ENCODE results near the gene GAB2. TPM values are rescaled to one million over a fixed set of nuclear protein-coding genes. Genes with fewer than 3 reads are reported as not detected.

Gene GAB2
- polyA plus RNA-seq, 1 experiment, result 8.7 TPM

DNA sequence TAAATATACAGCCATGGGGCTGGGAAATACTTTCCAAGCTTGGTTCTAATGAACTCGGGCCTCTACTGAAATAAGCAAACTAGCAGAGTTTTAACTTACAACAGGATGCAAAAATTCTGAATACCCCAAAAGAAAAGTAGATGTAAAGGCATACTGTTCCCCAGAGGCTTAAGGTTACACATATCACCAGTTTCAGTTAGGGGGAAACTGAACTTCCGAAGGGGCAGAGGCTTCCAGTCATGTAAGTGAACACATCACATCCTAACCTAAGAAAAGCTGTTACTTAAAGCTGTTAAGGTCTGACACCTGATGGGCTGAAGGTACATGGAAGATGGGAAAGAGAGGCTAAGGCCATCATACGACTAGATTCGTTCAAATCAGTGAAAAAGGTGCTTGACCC is 2.3 kb downstream of the GAB2 start:
- TF ChIP-seq, protein P1, sequence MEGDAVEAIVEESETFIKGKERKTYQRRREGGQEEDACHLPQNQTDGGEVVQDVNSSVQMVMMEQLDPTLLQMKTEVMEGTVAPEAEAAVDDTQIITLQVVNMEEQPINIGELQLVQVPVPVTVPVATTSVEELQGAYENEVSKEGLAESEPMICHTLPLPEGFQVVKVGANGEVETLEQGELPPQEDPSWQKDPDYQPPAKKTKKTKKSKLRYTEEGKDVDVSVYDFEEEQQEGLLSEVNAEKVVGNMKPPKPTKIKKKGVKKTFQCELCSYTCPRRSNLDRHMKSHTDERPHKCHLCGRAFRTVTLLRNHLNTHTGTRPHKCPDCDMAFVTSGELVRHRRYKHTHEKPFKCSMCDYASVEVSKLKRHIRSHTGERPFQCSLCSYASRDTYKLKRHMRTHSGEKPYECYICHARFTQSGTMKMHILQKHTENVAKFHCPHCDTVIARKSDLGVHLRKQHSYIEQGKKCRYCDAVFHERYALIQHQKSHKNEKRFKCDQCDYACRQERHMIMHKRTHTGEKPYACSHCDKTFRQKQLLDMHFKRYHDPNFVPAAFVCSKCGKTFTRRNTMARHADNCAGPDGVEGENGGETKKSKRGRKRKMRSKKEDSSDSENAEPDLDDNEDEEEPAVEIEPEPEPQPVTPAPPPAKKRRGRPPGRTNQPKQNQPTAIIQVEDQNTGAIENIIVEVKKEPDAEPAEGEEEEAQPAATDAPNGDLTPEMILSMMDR (IDR thresholded peaks at IDR 0.05; ENCODE audit: low read depth, low read length), result no peak
- Histone ChIP-seq H3K27me3 (ENCODE audit: control insufficient read depth, insufficient read depth, low read length) (no peaks in the 10 kb centered on the region), H3K4me3 (ENCODE audit: low read depth, low read length) (no peak overlapping the region), H3K27ac (ENCODE audit: low read depth, low read length) (no peak overlapping the region), H3K9me3 (ENCODE audit: control insufficient read depth, insufficient read depth, low read length) (peaks cover 5% of the 10 kb centered on the region)
- no peak for DNase-seq (ENCODE audit: low read depth, low spot score)
- ChIA-PET CTCF (interaction anchor here (0.8 to 2.9 kb wide), 9 partner anchors 8 to 265 kb away, joined by 3 to 36 read pairs (median 5); no protein-coding TSS in a partner anchor), POLR2A (interaction anchor here (0.6 to 0.7 kb wide), 2 partner anchors 30 to 65 kb away, joined by 3 read pairs; no protein-coding TSS in a partner anchor)

DNA sequence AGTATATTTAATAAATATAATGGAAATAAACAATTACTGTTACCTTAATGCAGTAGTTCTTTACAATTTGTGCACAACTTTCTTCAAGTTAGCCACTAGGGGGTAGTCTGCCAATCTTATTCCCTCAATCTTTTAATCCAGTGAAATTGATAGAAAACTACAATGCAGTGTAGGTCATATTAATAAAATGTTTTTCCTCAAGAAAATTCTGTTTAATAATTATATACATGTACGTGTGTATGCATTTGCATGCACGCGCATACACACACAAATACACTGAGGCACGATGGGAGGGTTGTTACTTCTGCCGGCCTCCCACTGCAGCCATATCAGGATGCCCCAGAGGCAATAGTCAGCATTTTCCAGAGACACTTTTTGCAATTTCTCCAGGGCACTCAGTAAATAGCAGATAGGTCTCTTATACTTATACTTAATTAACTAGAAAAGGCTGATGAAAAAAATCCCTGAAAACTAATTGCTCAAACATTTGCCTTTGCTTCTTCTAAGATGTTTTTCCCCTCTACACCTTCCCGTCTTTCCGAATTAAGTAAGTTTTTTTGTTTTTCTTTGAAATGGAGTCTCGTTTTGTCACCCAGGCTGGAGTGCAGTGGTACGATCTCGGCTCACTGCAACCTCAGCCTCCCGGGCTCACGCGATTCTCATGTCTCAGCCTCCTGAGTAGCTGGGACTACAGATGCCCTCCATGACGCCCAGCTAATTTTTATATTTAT is 3.1 kb downstream of the GAB2 start:
- TF ChIP-seq, protein P1 (IDR thresholded peaks at IDR 0.05; ENCODE audit: low read depth, low read length), result peak; percentile 70
- no peak overlapping the region for H3K4me3 ChIP-seq (ENCODE audit: low read depth, low read length)
- DNase-seq (ENCODE audit: low read depth, low spot score), result no peak
- H3K27me3 ChIP-seq (ENCODE audit: control insufficient read depth, insufficient read depth, low read length), result no peaks in the 10 kb centered on the region
- no peak overlapping the region for H3K27ac ChIP-seq (ENCODE audit: low read depth, low read length)
- POLR2A ChIA-PET, result interaction anchor here (0.6 to 0.7 kb wide), 2 partner anchors 29 to 66 kb away, joined by 3 read pairs; no protein-coding TSS in a partner anchor
- H3K9me3 ChIP-seq (ENCODE audit: control insufficient read depth, insufficient read depth, low read length), result peaks cover 9% of the 10 kb centered on the region
- CTCF ChIA-PET, result interaction anchor here (1.2 to 2.9 kb wide), 7 partner anchors 8 to 186 kb away, joined by 4 to 36 read pairs (median 5); no protein-coding TSS in a partner anchor

DNA sequence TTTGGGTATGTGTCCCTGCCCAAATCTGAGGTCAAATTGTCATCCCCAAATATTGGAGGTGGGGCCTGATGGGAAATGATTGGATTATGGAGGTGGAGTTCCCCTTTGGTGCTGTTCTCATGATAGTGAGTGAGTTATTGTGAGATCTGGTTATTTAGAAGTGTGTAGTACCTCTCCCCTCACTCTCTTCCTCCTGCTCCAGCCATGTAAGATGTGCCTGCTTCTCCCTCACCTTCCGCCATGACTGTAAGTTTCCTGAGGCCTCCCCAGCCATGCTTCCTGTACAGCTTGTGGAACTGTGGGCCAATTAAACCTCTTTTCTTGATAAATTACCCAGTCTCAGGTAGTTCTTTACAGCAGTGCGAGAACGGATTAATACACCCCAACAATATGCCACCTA is 9.0 kb downstream of the GAB2 start:
- H3K9me3 ChIP-seq (ENCODE audit: control insufficient read depth, insufficient read depth, low read length), result peaks cover 15% of the 10 kb centered on the region
- DNase-seq (ENCODE audit: low read depth, low spot score), result no peak
- ChIA-PET CTCF (no interaction called here), POLR2A (no interaction called here)
- H3K27me3 ChIP-seq (ENCODE audit: control insufficient read depth, insufficient read depth, low read length), result no peaks in the 10 kb centered on the region
- no peak overlapping the region for H3K27ac ChIP-seq (ENCODE audit: low read depth, low read length)
- no peak overlapping the region for H3K4me3 ChIP-seq (ENCODE audit: low read depth, low read length)
- TF ChIP-seq, protein P1 (IDR thresholded peaks at IDR 0.05; ENCODE audit: low read depth, low read length), result no peak

DNA sequence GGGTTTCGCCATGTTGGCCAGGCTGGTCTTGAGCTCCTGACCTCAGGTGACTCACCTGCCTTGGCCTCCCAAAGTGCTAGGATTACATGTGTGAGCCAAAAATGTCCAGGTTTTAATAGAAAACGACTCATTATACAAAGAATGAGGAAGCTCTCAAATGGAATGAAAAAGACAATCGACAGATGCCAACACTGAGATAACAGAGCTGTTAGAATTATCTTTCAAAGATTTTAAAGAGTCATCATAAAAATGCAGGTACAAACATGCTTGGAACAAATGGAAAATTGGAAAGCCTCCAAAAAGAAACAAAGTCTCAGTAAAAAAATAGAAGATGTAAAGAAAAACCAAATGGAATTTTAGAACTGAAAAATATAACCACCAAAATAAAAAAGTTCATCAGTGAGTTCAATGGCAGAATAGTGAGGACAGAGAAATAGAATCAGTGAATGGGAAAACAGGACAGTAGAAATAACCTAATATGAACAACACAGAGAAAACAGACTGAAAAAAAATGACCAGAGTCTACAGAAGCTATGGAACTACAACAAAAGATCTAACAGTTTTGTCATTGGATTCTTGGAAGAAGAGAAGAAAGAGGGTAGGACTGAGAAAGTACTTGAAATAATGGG is 10.9 kb downstream of the GAB2 start:
- ChIA-PET CTCF (interaction anchor here (1.0 kb wide), 1 partner anchor 9 kb away, joined by 4 read pairs; no protein-coding TSS in a partner anchor), POLR2A (no interaction called here)
- Histone ChIP-seq H3K4me3 (ENCODE audit: low read depth, low read length) (no peak overlapping the region), H3K27ac (ENCODE audit: low read depth, low read length) (no peak overlapping the region), H3K27me3 (ENCODE audit: control insufficient read depth, insufficient read depth, low read length) (no peaks in the 10 kb centered on the region), H3K9me3 (ENCODE audit: control insufficient read depth, insufficient read depth, low read length) (peaks cover 15% of the 10 kb centered on the region)
- no peak for DNase-seq (ENCODE audit: low read depth, low spot score)
- TF ChIP-seq, protein P1 (IDR thresholded peaks at IDR 0.05; ENCODE audit: low read depth, low read length), result no peak

DNA sequence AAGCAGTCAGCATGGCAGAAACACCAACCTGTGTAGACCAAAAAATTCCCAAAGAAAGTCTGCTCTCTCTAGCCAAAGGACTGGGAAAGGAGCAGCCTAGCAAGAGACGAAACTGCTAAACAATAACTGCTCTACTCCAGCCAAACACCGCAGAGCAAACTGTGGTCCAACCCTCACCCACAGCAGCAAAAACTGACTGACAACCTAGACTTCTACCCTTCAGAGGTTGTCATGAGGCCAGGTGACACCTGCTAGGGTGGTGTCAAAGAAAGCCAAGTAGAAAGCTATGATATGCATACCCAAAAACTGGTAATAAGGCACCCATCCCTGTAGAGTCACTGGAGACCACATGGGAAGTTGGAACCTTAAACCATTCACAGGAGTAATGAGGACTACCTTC is 11.8 kb downstream of the GAB2 start:
- Histone ChIP-seq H3K27me3 (ENCODE audit: control insufficient read depth, insufficient read depth, low read length) (no peaks in the 10 kb centered on the region), H3K9me3 (ENCODE audit: control insufficient read depth, insufficient read depth, low read length) (peaks cover 14% of the 10 kb centered on the region), H3K27ac (ENCODE audit: low read depth, low read length) (no peak overlapping the region), H3K4me3 (ENCODE audit: low read depth, low read length) (no peak overlapping the region)
- ChIA-PET CTCF (interaction anchor here (0.6 to 1.3 kb wide), 2 partner anchors 10 to 17 kb away, joined by 5 to 9 read pairs; no protein-coding TSS in a partner anchor), POLR2A (no interaction called here)
- DNase-seq (ENCODE audit: low read depth, low spot score), result no peak
- TF ChIP-seq, protein P1 (IDR thresholded peaks at IDR 0.05; ENCODE audit: low read depth, low read length), result no peak

All from AG04450 (cell line).